Common myeloid progenitor, CD34-positive (primary cell): ENCODE data around the gene SPEG.
A peak's percentile ranks its signal among the peaks of the same experiment; 100 is the strongest.

ENCODE experiments used
- CTCF ChIA-PET: fragments of 350-600 bp; sonication (Branson Sonifier 250); formaldehyde crosslinking; loops from one replicate; lab custom pipeline; 2021; ENCODE audit warnings: antibody characterized with exemption; lab: Charles Lee
- POLR2A ChIA-PET: fragments of 350-600 bp; sonication (Branson Sonifier 250); formaldehyde crosslinking; loops from one replicate; lab custom pipeline; 2021; ENCODE audit warnings: antibody characterized with exemption; lab: Charles Lee
- DNase-seq, 3 donors: peaks; one replicate each; pipeline versions ENCODE4 v3.0.0 to v3.0.0-alpha.2; 2013
- H3K27ac ChIP-seq, 2 experiments: 1 replicate in 1 of 2; 2 replicates in 1 of 2; pipeline ENCODE4 v1.7.0; 2013; ENCODE audit warnings: inconsistent platforms in 2 of 2, low read length in 2 of 2, mild to moderate bottlenecking in 2 of 2, low read depth in 1 of 2, moderate library complexity in 1 of 2; ENCODE audit not compliant: severe bottlenecking in 2 of 2, insufficient read depth in 1 of 2, poor library complexity in 1 of 2
- H3K27me3 ChIP-seq, 5 experiments: replicated peaks in 2 of 5; 1 replicate in 3 of 5; 2 replicates in 2 of 5; pipeline versions ENCODE4 v1.6.1 to v1.7.0; 2013; ENCODE audit warnings: low read length in 4 of 5, mild to moderate bottlenecking in 2 of 5, moderate library complexity in 2 of 5, inconsistent platforms in 1 of 5; ENCODE audit not compliant: insufficient read depth in 5 of 5, control insufficient read depth in 4 of 5
- H3K36me3 ChIP-seq, 4 experiments: 1 replicate in 2 of 4; 2 replicates in 2 of 4; pipeline versions ENCODE4 v1.6.1 to v1.7.0; 2013; ENCODE audit warnings: low read length in 3 of 4, control low read depth in 1 of 4, mild to moderate bottlenecking in 1 of 4; ENCODE audit not compliant: control insufficient read depth in 4 of 4, insufficient read depth in 4 of 4
- H3K4me1 ChIP-seq, 4 experiments: 1 replicate in 3 of 4; 2 replicates in 1 of 4; pipeline versions ENCODE4 v1.6.1 to v1.7.1; 2013; ENCODE audit warnings: low read length in 3 of 4, mild to moderate bottlenecking in 3 of 4, control low read depth in 1 of 4, inconsistent platforms in 1 of 4, moderate library complexity in 1 of 4; ENCODE audit not compliant: control insufficient read depth in 4 of 4, insufficient read depth in 4 of 4; ENCODE audit errors: control extremely low read depth in 1 of 4
- H3K4me3 ChIP-seq, 7 experiments: 1 replicate in 4 of 7; 2 replicates in 3 of 7; pipeline versions ENCODE4 v1.5.1 to v1.7.0; 2013; ENCODE audit warnings: mild to moderate bottlenecking in 7 of 7, low read length in 6 of 7, moderate library complexity in 6 of 7, inconsistent platforms in 2 of 7, low read depth in 2 of 7, control low read depth in 1 of 7; ENCODE audit not compliant: insufficient read depth in 4 of 7, control insufficient read depth in 1 of 7; ENCODE audit errors: extremely low read depth in 1 of 7
- H3K9me3 ChIP-seq, 5 experiments: 1 replicate in 4 of 5; 2 replicates in 1 of 5; pipeline versions ENCODE4 v1.6.1 to v1.7.1; 2013; ENCODE audit warnings: low read length in 4 of 5, mild to moderate bottlenecking in 2 of 5, inconsistent platforms in 1 of 5, low read depth in 1 of 5, moderate library complexity in 1 of 5; ENCODE audit not compliant: control insufficient read depth in 4 of 5, insufficient read depth in 2 of 5; ENCODE audit errors: control extremely low read depth in 1 of 5
- WGBS: methylation state at CpG from one replicate; pipeline ENCODE4 v1.1.5; 2013; ENCODE audit not compliant: insufficient coverage; 5-methylcytosine and 5-hydroxymethylcytosine counted together

The SPEG gene

GRCh38 chr2:219530048-219530963 is 95.7 kb downstream of the SPEG start:
- Histone ChIP-seq H3K27ac (no peak overlapping the region), H3K9me3 (no peaks in the 10 kb centered on the region), H3K4me1 (peaks cover 0 to 7% (median 3%) of the 10 kb centered on the region in 4 experiments), H3K27me3 (peaks cover 4 to 71% (median 38%) of the 10 kb centered on the region in 5 experiments), H3K4me3 (no peak overlapping the region), H3K36me3 (no peaks in the 10 kb centered on the region)
- peak; percentile 84 to 92 (median 89) for DNase-seq
- CTCF ChIA-PET = interaction anchor here (0.7 to 43.1 kb wide), 23 partner anchors 9 to 279 kb away, joined by 3 to 1724 read pairs (median 4); partner anchors contain the start of genes ASIC4 and GMPPA
- POLR2A ChIA-PET = no interaction called here
- 13% methylated on average over 17 of the region's 21 CpGs for WGBS

GRCh38 chr2:219531639-219532377 is 97.2 kb downstream of the SPEG start:
- no peak for DNase-seq
- Histone ChIP-seq H3K9me3 (no peaks in the 10 kb centered on the region), H3K36me3 (no peaks in the 10 kb centered on the region), H3K4me3 (no peak overlapping the region), H3K27ac (no peak overlapping the region), H3K4me1 (peaks cover 0 to 3% (median under 1%) of the 10 kb centered on the region in 4 experiments), H3K27me3 (peaks cover 2 to 56% (median 34%) of the 10 kb centered on the region in 5 experiments)
- CTCF ChIA-PET = interaction anchor here (0.6 to 43.1 kb wide), 8 partner anchors 8 to 173 kb away, joined by 3 to 1724 read pairs (median 6); partner anchors contain the start of genes ASIC4 and GMPPA
- 90% methylated on average over 19 of the region's 20 CpGs for WGBS
- POLR2A ChIA-PET = no interaction called here

DNA sequence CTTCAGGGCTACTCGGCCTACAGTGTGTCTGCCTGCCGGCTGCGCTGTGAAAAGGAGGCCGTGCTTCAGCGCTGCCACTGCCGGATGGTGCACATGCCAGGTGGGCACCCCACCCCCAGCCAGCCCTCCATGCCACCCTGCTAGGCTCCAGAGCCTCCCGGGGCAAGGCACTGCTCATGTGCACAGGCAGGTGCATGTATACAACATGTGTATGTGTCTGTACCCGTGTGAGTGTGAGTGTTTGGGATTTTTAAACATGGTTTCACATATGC is 97.7 kb downstream of the SPEG start:
- Histone ChIP-seq H3K4me3 (no peak overlapping the region), H3K4me1 (peaks cover 0 to 3% (median 0%) of the 10 kb centered on the region in 4 experiments), H3K36me3 (no peaks in the 10 kb centered on the region), H3K9me3 (no peaks in the 10 kb centered on the region), H3K27ac (no peak overlapping the region), H3K27me3 (peaks cover 2 to 51% (median 36%) of the 10 kb centered on the region in 5 experiments)
- no peak for DNase-seq
- 85% methylated on average over 7 of the region's 8 CpGs for WGBS
- ChIA-PET CTCF (interaction anchor here (2.0 to 43.1 kb wide), 4 partner anchors 7 to 131 kb away, joined by 4 to 1724 read pairs (median 90); partner anchors contain the start of genes ASIC4 and GMPPA), POLR2A (no interaction called here)

- peaks cover 0 to 3% (median 0%) of the 10 kb centered on the region in 4 experiments for H3K4me1 ChIP-seq
Observed at GRCh38 chr2:219533930-219534661, 99.5 kb downstream of the SPEG start.

GRCh38 chr2:219536425-219536824 is 101.8 kb downstream of the SPEG start:
- ChIA-PET POLR2A (no interaction called here), CTCF (interaction anchor here (7.1 to 43.1 kb wide), 4 partner anchors 9 to 107 kb away, joined by 81 to 1724 read pairs (median 121); partner anchors contain the start of genes ASIC4 and GMPPA)
- 89% methylated on average over 14 of the region's 16 CpGs for WGBS
- H3K36me3 ChIP-seq = no peaks in the 10 kb centered on the region
- H3K4me3 ChIP-seq = no peak overlapping the region
- H3K27ac ChIP-seq = no peak overlapping the region
- H3K27me3 ChIP-seq = peaks cover 0 to 16% (median 12%) of the 10 kb centered on the region in 5 experiments
- no peaks in the 10 kb centered on the region for H3K9me3 ChIP-seq
- DNase-seq = no peak
- no peaks in the 10 kb centered on the region for H3K4me1 ChIP-seq

More at GRCh38 chr2:219533930-219534661, 99.5 kb downstream of the SPEG start:
- Histone ChIP-seq H3K9me3 (no peaks in the 10 kb centered on the region), H3K4me3 (no peak overlapping the region), H3K27ac (no peak overlapping the region), H3K36me3 (no peaks in the 10 kb centered on the region), H3K27me3 (peaks cover under 1 to 33% (median 29%) of the 10 kb centered on the region in 5 experiments)
- WGBS = 96% methylated on average over 2 of the region's 6 CpGs
- no peak for DNase-seq
- ChIA-PET CTCF (interaction anchor here (1.2 to 43.1 kb wide), 2 partner anchors 7 to 42 kb away, joined by 4 to 1724 read pairs; partner anchors contain the start of genes ASIC4 and GMPPA), POLR2A (no interaction called here)

DNA sequence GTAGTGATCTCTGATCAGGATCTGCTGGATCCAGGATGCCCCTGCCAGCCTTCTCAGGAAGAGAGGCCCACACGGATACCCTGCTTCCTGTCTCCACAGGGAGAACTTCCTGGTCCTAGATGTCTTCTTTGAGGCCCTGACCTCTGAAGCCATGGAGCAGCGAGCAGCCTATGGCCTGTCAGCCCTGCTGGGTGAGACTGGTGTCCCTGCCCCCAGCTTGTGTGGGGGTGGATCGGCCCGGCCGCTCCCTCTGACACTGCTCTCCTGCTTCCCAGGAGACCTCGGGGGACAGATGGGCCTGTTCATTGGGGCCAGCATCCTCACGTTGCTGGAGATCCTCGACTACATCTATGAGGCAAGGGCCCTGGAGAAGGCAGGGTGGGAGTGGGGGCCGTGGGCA is 102.3 kb downstream of the SPEG start:
- DNase-seq = no peak
- no peak overlapping the region for H3K4me3 ChIP-seq
- no peak overlapping the region for H3K27ac ChIP-seq
- H3K36me3 ChIP-seq = no peaks in the 10 kb centered on the region
- 88% methylated on average over 6 of the region's 9 CpGs for WGBS
- peaks cover 0 to 14% (median 9%) of the 10 kb centered on the region in 5 experiments for H3K27me3 ChIP-seq
- POLR2A ChIA-PET = no interaction called here
- no peaks in the 10 kb centered on the region for H3K9me3 ChIP-seq
- peaks cover 0 to 5% (median 4%) of the 10 kb centered on the region in 4 experiments for H3K4me1 ChIP-seq
- CTCF ChIA-PET = interaction anchor here (1.0 to 43.1 kb wide), 5 partner anchors 9 to 151 kb away, joined by 4 to 1724 read pairs (median 117); partner anchors contain the start of genes ASIC4 and GMPPA
